GM23248 (cell line): ENCODE results near the gene ZNHIT6.

ENCODE experiments used
- EZH2 ChIP-seq: fragments of 200-600 bp; sonication (generic); IDR thresholded peaks from 2 replicates; pipeline ENCODE4 v1.6.1; 2018; ENCODE audit warnings: antibody characterized with exemption, mild to moderate bottlenecking; ENCODE audit not compliant: insufficient read depth, poor library complexity, severe bottlenecking
- EZH2phosphoT487 ChIP-seq: fragments of 200-600 bp; sonication (generic); IDR thresholded peaks from 2 replicates; pipeline ENCODE4 v1.6.1; 2018; ENCODE audit warnings: antibody characterized with exemption, moderate library complexity, mild to moderate bottlenecking, low read depth; ENCODE audit not compliant: insufficient read depth

- TF ChIP-seq EZH2 (no peak), EZH2phosphoT487 (no peak)
Observed at GRCh38 chr1:85678193-85678592, 30.0 kb downstream of the ZNHIT6 start.
